Osteoblast (primary cell): Measurements from ENCODE around the gene HDAC8. TPM values are rescaled to one million over a fixed set of nuclear protein-coding genes. Genes with fewer than 3 reads are reported as not detected.

ENCODE experiments used
- DNase-seq: peaks from one replicate; pipeline ENCODE4 v3.0.0; 2011; ENCODE audit warnings: low spot score, mixed read lengths; ENCODE audit not compliant: insufficient read length; ENCODE audit errors: missing footprints
- H2AFZ ChIP-seq: 2 replicates; pipeline ENCODE4 v1.6.0; 2011; ENCODE audit warnings: mild to moderate bottlenecking, low read length
- H3K27ac ChIP-seq: 2 replicates; pipeline ENCODE4 v1.5.1; 2011; ENCODE audit warnings: mild to moderate bottlenecking, low read depth, low read length, moderate library complexity
- H3K27me3 ChIP-seq: 2 replicates; pipeline ENCODE4 v1.6.0; 2012; ENCODE audit warnings: mild to moderate bottlenecking, control low read depth, inconsistent platforms, low read length, moderate library complexity; ENCODE audit not compliant: insufficient read depth
- H3K36me3 ChIP-seq: 2 replicates; pipeline ENCODE4 v1.5.1; 2011; ENCODE audit warnings: mild to moderate bottlenecking, low read length, control low read depth, moderate library complexity; ENCODE audit not compliant: insufficient read depth
- H3K4me1 ChIP-seq: 2 replicates; pipeline ENCODE4 v1.5.1; 2011; ENCODE audit warnings: mild to moderate bottlenecking, low read length, control low read depth, moderate library complexity; ENCODE audit not compliant: insufficient read depth
- H3K4me2 ChIP-seq: 2 replicates; pipeline ENCODE4 v1.6.0; 2011; ENCODE audit warnings: mild to moderate bottlenecking, low read length; ENCODE audit not compliant: insufficient read depth
- H3K4me3 ChIP-seq: fragments of 200-600 bp; sonication (generic); 3 replicates; pipeline ENCODE4 v1.5.1; 2012; ENCODE audit warnings: mild to moderate bottlenecking, low read length, inconsistent platforms; ENCODE audit not compliant: insufficient read depth
- H3K79me2 ChIP-seq: 2 replicates; pipeline ENCODE4 v1.6.0; 2012; ENCODE audit warnings: mild to moderate bottlenecking, low read length, control low read depth, inconsistent platforms; ENCODE audit not compliant: insufficient read depth
- H3K9me3 ChIP-seq: 2 replicates; pipeline ENCODE4 v1.5.1; 2011; ENCODE audit warnings: low read depth, low read length, control low read depth
- H4K20me1 ChIP-seq: 2 replicates; pipeline ENCODE4 v1.6.0; 2012; ENCODE audit warnings: mild to moderate bottlenecking, low read length, control low read depth; ENCODE audit not compliant: insufficient read depth
- total RNA-seq: library from RNA; depleted of rRNA; stranded (reverse); fragments of >200 nt; gene quantifications from 2 replicates; pipeline ENCODE4 v1.2.3, GENCODE V29; 2012
- TF ChIP-seq, protein P1 (sequence below): IDR thresholded peaks from 2 replicates; pipeline ENCODE4 v1.5.1; 2011; ENCODE audit warnings: mild to moderate bottlenecking, low read depth, low read length, moderate library complexity; ENCODE audit errors: extremely low read depth

Gene HDAC8
- total RNA-seq, 1 donor, result 24.6 TPM

DNA sequence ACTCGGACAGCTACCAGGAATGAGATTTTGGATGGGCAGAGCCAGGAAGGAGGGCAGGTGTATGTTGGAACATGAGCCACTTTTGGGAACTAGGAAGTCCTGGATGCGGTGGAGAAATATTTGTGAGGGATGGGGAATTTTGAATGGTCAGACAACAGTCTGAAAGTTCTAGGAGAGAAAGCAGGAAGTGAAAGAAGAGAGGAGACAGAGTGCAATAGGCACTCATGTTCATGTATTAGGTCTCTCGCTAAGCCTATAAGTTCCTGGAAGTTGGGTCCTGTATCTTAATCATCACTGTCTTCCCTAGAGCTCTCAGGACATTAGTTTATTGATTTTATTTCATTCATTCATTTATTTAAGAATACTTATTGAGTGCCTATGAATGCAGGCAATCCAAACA lies 201.2 kb downstream of the HDAC8 start:
- H3K36me3 ChIP-seq, result no peaks in the 10 kb centered on the region
- H2AFZ ChIP-seq, result no peak overlapping the region
- no peaks in the 10 kb centered on the region for H4K20me1 ChIP-seq
- H3K4me2 ChIP-seq, result no peak overlapping the region
- H3K79me2 ChIP-seq, result no peaks in the 10 kb centered on the region
- TF ChIP-seq, protein P1, sequence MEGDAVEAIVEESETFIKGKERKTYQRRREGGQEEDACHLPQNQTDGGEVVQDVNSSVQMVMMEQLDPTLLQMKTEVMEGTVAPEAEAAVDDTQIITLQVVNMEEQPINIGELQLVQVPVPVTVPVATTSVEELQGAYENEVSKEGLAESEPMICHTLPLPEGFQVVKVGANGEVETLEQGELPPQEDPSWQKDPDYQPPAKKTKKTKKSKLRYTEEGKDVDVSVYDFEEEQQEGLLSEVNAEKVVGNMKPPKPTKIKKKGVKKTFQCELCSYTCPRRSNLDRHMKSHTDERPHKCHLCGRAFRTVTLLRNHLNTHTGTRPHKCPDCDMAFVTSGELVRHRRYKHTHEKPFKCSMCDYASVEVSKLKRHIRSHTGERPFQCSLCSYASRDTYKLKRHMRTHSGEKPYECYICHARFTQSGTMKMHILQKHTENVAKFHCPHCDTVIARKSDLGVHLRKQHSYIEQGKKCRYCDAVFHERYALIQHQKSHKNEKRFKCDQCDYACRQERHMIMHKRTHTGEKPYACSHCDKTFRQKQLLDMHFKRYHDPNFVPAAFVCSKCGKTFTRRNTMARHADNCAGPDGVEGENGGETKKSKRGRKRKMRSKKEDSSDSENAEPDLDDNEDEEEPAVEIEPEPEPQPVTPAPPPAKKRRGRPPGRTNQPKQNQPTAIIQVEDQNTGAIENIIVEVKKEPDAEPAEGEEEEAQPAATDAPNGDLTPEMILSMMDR, result no peak
- H3K4me3 ChIP-seq, result no peak overlapping the region
- peaks cover 11% of the 10 kb centered on the region for H3K27me3 ChIP-seq
- no peak overlapping the region for H3K27ac ChIP-seq
- DNase-seq, result no peak
- H3K4me1 ChIP-seq, result no peaks in the 10 kb centered on the region
- H3K9me3 ChIP-seq, result no peaks in the 10 kb centered on the region

DNA sequence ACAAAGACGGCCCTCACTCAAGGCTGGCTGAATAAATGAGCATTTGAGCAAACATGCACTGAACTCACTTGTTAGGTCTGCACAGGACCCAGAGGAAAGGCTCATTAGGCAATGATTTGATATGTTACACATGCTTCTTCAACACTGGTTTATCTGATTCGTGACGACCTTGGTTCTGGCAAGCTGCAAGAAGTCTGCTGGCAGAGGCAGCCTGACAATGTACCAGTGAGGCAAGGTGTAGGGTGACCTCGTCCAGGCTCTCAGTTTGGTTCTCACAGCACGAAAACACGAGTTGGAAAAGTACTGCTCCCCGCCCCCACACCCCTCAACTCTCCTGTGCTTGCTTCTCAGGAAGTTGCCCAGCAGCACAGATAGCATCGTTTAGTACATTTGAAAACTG lies 203.8 kb downstream of the HDAC8 start:
- H3K27ac ChIP-seq, result no peak overlapping the region
- no peaks in the 10 kb centered on the region for H3K79me2 ChIP-seq
- DNase-seq, result no peak
- H3K4me3 ChIP-seq, result no peak overlapping the region
- no peak overlapping the region for H2AFZ ChIP-seq
- H3K27me3 ChIP-seq, result peaks cover 18% of the 10 kb centered on the region
- H3K4me2 ChIP-seq, result no peak overlapping the region
- H3K36me3 ChIP-seq, result no peaks in the 10 kb centered on the region
- TF ChIP-seq, protein P1, result no peak
- no peaks in the 10 kb centered on the region for H4K20me1 ChIP-seq
- H3K4me1 ChIP-seq, result no peaks in the 10 kb centered on the region
- H3K9me3 ChIP-seq, result no peaks in the 10 kb centered on the region

DNA sequence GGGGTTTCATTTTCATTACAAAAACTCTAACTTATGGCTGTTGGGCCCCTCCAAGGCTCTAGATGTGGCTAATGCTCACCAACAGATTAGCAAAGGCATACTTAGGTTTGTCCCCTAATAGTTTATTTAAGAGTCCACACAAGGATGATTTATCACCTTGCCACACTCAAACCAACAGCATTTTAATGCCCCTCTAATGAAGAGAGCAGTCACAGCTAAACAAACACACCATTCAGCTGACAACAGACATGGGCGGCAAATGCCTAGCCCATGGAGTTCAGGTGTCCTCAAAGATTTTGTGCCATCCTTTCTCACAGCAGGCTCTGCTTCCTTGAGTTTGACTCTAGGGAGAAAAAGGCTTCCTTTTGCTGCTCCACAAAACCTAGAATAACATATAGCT lies 205.1 kb downstream of the HDAC8 start:
- Histone ChIP-seq H3K4me3 (no peak overlapping the region), H3K4me2 (no peak overlapping the region), H3K27me3 (peaks cover 26% of the 10 kb centered on the region), H3K36me3 (no peaks in the 10 kb centered on the region), H2AFZ (no peak overlapping the region), H4K20me1 (no peaks in the 10 kb centered on the region), H3K9me3 (no peaks in the 10 kb centered on the region), H3K79me2 (no peaks in the 10 kb centered on the region), H3K4me1 (no peaks in the 10 kb centered on the region), H3K27ac (no peak overlapping the region)
- no peak for DNase-seq
- TF ChIP-seq, protein P1, result no peak

DNA sequence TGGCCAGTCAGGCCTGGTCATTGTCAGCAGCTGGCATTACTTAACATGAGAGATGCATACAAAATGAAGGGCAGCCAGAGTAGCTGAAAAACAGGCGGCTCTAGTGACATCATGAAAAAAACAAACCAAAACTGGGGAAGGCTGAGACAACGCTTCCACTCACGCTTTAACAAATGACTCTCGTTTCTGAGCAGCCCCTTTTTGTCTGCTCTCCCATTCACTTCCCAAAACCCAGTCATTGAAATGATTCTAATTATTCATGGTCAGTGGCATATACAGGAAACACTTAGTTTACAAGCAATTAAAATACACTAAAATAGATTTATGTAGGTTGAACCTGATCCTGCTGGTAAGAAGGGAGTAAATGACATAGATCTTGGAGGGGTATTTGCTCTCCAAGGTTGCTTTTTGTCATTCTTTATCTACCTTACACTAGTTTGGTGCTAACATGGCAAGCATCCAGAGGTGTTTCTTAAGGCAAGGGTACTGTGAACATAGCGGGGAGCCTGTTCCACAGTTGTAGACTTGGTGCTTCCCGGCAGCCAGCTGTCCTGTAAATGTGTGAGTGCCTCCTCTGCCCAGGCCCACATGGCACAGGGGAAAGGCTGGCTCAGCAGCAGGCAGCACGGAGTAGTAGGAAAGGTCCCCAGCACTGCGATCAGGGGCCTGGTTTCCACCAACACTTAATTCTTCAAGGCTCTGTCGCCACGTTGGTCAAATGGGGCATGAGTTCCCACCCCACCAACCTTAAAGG lies 205.8 kb downstream of the HDAC8 start:
- Histone ChIP-seq H3K9me3 (no peaks in the 10 kb centered on the region), H3K36me3 (no peaks in the 10 kb centered on the region), H3K4me2 (no peak overlapping the region), H4K20me1 (no peaks in the 10 kb centered on the region), H3K79me2 (no peaks in the 10 kb centered on the region), H3K27me3 (peaks cover 31% of the 10 kb centered on the region), H3K27ac (no peak overlapping the region), H3K4me3 (no peak overlapping the region), H2AFZ (no peak overlapping the region), H3K4me1 (no peaks in the 10 kb centered on the region)
- no peak for DNase-seq
- TF ChIP-seq, protein P1, result no peak
